Mesenchymal stem cell (in vitro differentiated cells and primary cell): Measurements from ENCODE around the gene UBASH3B.

Experiments used
- DNase-seq: peaks from one replicate; pipeline ENCODE4 v3.0.0-alpha.2; 2013
- H2AFZ ChIP-seq: one replicate; pipeline ENCODE4 v1.6.1; 2013; ENCODE audit warnings: low read depth, mild to moderate bottlenecking, control low read depth, inconsistent platforms, low read length, moderate library complexity
- H2AK5ac ChIP-seq: 2 replicates; pipeline ENCODE4 v1.6.1; 2013; ENCODE audit warnings: low read length, moderate library complexity, mild to moderate bottlenecking, inconsistent platforms; ENCODE audit not compliant: severe bottlenecking
- H2BK120ac ChIP-seq: one replicate; pipeline ENCODE4 v1.6.1; 2013; ENCODE audit warnings: low read depth, mild to moderate bottlenecking, inconsistent platforms, low read length, moderate library complexity
- H2BK12ac ChIP-seq, 2 experiments: one replicate each; pipeline ENCODE4 v1.6.1; 2013; ENCODE audit warnings: inconsistent platforms in 2 of 2, low read length in 2 of 2, mild to moderate bottlenecking in 2 of 2, moderate library complexity in 2 of 2, control low read depth in 1 of 2
- H2BK15ac ChIP-seq: one replicate; pipeline ENCODE4 v1.6.1; 2013; ENCODE audit warnings: mild to moderate bottlenecking, low read depth, inconsistent platforms; ENCODE audit not compliant: poor library complexity, severe bottlenecking
- H2BK5ac ChIP-seq: 2 replicates; pipeline ENCODE4 v1.6.1; 2013; ENCODE audit warnings: low read depth, mild to moderate bottlenecking, low read length, control low read depth, inconsistent platforms; ENCODE audit not compliant: poor library complexity, severe bottlenecking
- H3K14ac ChIP-seq, 2 experiments: one replicate each; pipeline ENCODE4 v1.6.1; 2013; ENCODE audit warnings: inconsistent platforms in 2 of 2, low read length in 2 of 2, control low read depth in 1 of 2, mild to moderate bottlenecking in 1 of 2, moderate library complexity in 1 of 2
- H3K18ac ChIP-seq, 2 experiments: one replicate each; pipeline ENCODE4 v1.6.1; 2013; ENCODE audit warnings: inconsistent platforms in 2 of 2, low read length in 2 of 2, control low read depth in 1 of 2, low read depth in 1 of 2, mild to moderate bottlenecking in 1 of 2
- H3K23ac ChIP-seq, 2 experiments: one replicate each; pipeline ENCODE4 v1.6.1; 2013; ENCODE audit warnings: inconsistent platforms in 2 of 2, low read length in 2 of 2, mild to moderate bottlenecking in 2 of 2, moderate library complexity in 2 of 2, control low read depth in 1 of 2
- H3K27ac ChIP-seq: 2 replicates; pipeline ENCODE4 v1.5.1; 2013; ENCODE audit warnings: mild to moderate bottlenecking, moderate library complexity, low read length, control low read depth, inconsistent platforms; ENCODE audit not compliant: poor library complexity, severe bottlenecking
- H3K27me3 ChIP-seq, 2 experiments: 2 replicates each; pipeline versions ENCODE4 v1.6.1 to v1.7.0; 2013; ENCODE audit warnings: low read length in 2 of 2, mild to moderate bottlenecking in 2 of 2, moderate library complexity in 2 of 2, control low read depth in 1 of 2, inconsistent platforms in 1 of 2; ENCODE audit not compliant: control insufficient read depth in 1 of 2, insufficient read depth in 1 of 2
- H3K36me3 ChIP-seq, 2 experiments: 2 replicates each; pipeline versions ENCODE4 v1.6.1 to v1.7.0; 2013; ENCODE audit warnings: low read length in 2 of 2, control low read depth in 1 of 2, inconsistent platforms in 1 of 2, low read depth in 1 of 2, mild to moderate bottlenecking in 1 of 2; ENCODE audit not compliant: insufficient read depth in 2 of 2, control insufficient read depth in 1 of 2
- H3K4ac ChIP-seq, 2 experiments: one replicate each; pipeline ENCODE4 v1.6.1; 2013; ENCODE audit warnings: inconsistent platforms in 2 of 2, low read length in 2 of 2, mild to moderate bottlenecking in 2 of 2, moderate library complexity in 2 of 2, control low read depth in 1 of 2, low read depth in 1 of 2
- H3K4me1 ChIP-seq: 2 replicates; pipeline ENCODE4 v1.6.1; 2013; ENCODE audit warnings: low read depth, low read length, control low read depth; ENCODE audit not compliant: control insufficient read depth, insufficient read depth
- H3K4me2 ChIP-seq: 2 replicates; pipeline ENCODE4 v1.6.1; 2013; ENCODE audit warnings: low read length, mild to moderate bottlenecking, inconsistent platforms; ENCODE audit not compliant: poor library complexity, severe bottlenecking
- H3K4me3 ChIP-seq, 2 experiments: 2 replicates each; pipeline versions ENCODE4 v1.5.1 to v1.7.0; 2013; ENCODE audit warnings: low read length in 2 of 2, mild to moderate bottlenecking in 2 of 2, control low read depth in 1 of 2, low read depth in 1 of 2; ENCODE audit not compliant: insufficient read depth in 1 of 2
- H3K79me1 ChIP-seq: replicated peaks from 2 replicates; pipeline ENCODE4 v1.6.1; 2013; ENCODE audit warnings: mild to moderate bottlenecking, control low read depth, low read length, inconsistent platforms; ENCODE audit not compliant: poor library complexity, severe bottlenecking
- H3K9ac ChIP-seq: 2 replicates; pipeline ENCODE4 v1.7.0; 2013; ENCODE audit warnings: mild to moderate bottlenecking, low read length, moderate library complexity
- H3K9me3 ChIP-seq: 2 replicates; pipeline ENCODE4 v1.7.0; 2013; ENCODE audit warnings: mild to moderate bottlenecking, low read length; ENCODE audit not compliant: control insufficient read depth
- H4K8ac ChIP-seq: one replicate; pipeline ENCODE4 v1.6.1; 2013; ENCODE audit warnings: inconsistent platforms, mild to moderate bottlenecking, low read length, moderate library complexity
- H4K91ac ChIP-seq: one replicate; pipeline ENCODE4 v1.6.1; 2013; ENCODE audit warnings: mild to moderate bottlenecking, low read length, inconsistent platforms
- WGBS: methylation state at CpG from one replicate; pipeline ENCODE4 v1.1.7; 2013; ENCODE audit warnings: mixed read lengths; 5-methylcytosine and 5-hydroxymethylcytosine counted together

The UBASH3B gene

GRCh38 chr11:122663764-122664163, 8.2 kb downstream of the UBASH3B start:
- Histone ChIP-seq H3K14ac (no peak overlapping the region), H3K4ac (peak overlapping the region in 1 of 2 experiments; percentile 24)

GRCh38 chr11:122664188-122664587, 8.7 kb downstream of the UBASH3B start:
- Histone ChIP-seq H3K9me3 (peaks cover 5% of the 10 kb centered on the region), H3K4me1 (peaks cover 34% of the 10 kb centered on the region), H3K27ac (peak overlapping the region; percentile 65), H2BK12ac (peak overlapping the region in 1 of 2 experiments; percentile 82), H3K36me3 (peaks cover 9 to 14% of the 10 kb centered on the region in 2 experiments), H3K79me1 (no peaks in the 10 kb centered on the region), H3K4ac (peak overlapping the region in 1 of 2 experiments; percentile 24), H3K4me3 (no peak overlapping the region), H3K9ac (no peak overlapping the region), H3K23ac (no peak overlapping the region), H3K4me2 (no peak overlapping the region), H4K8ac (peak overlapping the region; percentile 4), H3K27me3 (no peaks in the 10 kb centered on the region), H4K91ac (no peak overlapping the region), H2AFZ (no peak overlapping the region), H2BK120ac (no peak overlapping the region), H2BK15ac (no peak overlapping the region), H3K18ac (peak overlapping the region in 1 of 2 experiments; percentile 46), H3K14ac (no peak overlapping the region), H2AK5ac (peak overlapping the region; percentile 73), H2BK5ac (no peak overlapping the region)
- DNase-seq = peak; percentile 26
- WGBS = 100% methylated on average over 1 of the region's 1 CpG

More at GRCh38 chr11:122663764-122664163, 8.2 kb downstream of the UBASH3B start:
- Histone ChIP-seq H3K9ac (no peak overlapping the region), H3K9me3 (peaks cover under 1% of the 10 kb centered on the region), H4K8ac (peak overlapping the region; percentile 4), H2BK5ac (no peak overlapping the region), H2BK15ac (peak overlapping the region; percentile 26), H3K18ac (peak overlapping the region; percentile 23 to 34), H3K4me2 (no peak overlapping the region), H2AFZ (no peak overlapping the region), H2BK120ac (no peak overlapping the region), H3K4me3 (no peak overlapping the region), H3K4me1 (peaks cover 34% of the 10 kb centered on the region), H3K79me1 (no peaks in the 10 kb centered on the region), H2AK5ac (peak overlapping the region; percentile 51), H4K91ac (no peak overlapping the region), H3K36me3 (peaks cover 5 to 15% of the 10 kb centered on the region in 2 experiments), H3K27me3 (no peaks in the 10 kb centered on the region), H3K27ac (peak overlapping the region; percentile 65), H2BK12ac (peak overlapping the region in 1 of 2 experiments; percentile 82), H3K23ac (no peak overlapping the region)
- WGBS = 86% methylated on average over 4 of the region's 4 CpGs
- peak; percentile 34 for DNase-seq

DNA sequence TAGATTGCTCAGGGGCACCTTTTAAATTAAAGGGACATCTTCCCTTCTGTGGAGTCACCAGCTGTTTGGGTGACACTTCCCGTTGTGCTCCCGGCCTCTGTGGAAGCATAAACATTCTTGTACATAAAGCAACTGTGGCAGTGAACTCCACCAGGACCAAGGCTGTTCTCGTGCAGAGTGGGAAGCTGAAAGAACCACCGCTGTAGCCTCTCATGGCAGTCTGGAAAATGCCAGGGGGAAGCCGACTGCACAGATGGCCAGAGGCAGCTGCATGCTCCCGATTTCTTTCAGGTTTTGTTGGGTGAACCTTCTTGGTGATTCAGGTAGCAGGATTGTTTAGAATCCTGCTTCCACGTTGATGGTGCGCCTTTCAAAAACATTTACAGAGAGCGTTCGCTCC, 10.3 kb downstream of the UBASH3B start:
- H3K4me3 ChIP-seq = no peak overlapping the region
- peak overlapping the region; percentile 57 to 64 for H3K4ac ChIP-seq
- H2BK15ac ChIP-seq = peak overlapping the region; percentile 71
- H3K9me3 ChIP-seq = peaks cover 7% of the 10 kb centered on the region
- no peak overlapping the region for H4K91ac ChIP-seq
- H3K4me1 ChIP-seq = peaks cover 23% of the 10 kb centered on the region
- WGBS = 25% methylated on average over 10 of the region's 10 CpGs
- H2BK5ac ChIP-seq = no peak overlapping the region
- peak overlapping the region; percentile 45 for H4K8ac ChIP-seq
- peak overlapping the region; percentile 28 to 75 for H2BK12ac ChIP-seq
- H2BK120ac ChIP-seq = no peak overlapping the region
- DNase-seq = peak; percentile 81
- no peak overlapping the region for H3K9ac ChIP-seq
- H2AFZ ChIP-seq = no peak overlapping the region
- no peak overlapping the region for H2AK5ac ChIP-seq
- peak overlapping the region; percentile 79 for H3K27ac ChIP-seq
- H3K18ac ChIP-seq = peak overlapping the region; percentile 58 to 72
- H3K23ac ChIP-seq = no peak overlapping the region
- no peaks in the 10 kb centered on the region for H3K79me1 ChIP-seq
- no peak overlapping the region for H3K14ac ChIP-seq
- peaks cover 10 to 14% of the 10 kb centered on the region in 2 experiments for H3K36me3 ChIP-seq
- H3K4me2 ChIP-seq = peak overlapping the region; percentile 33
- no peaks in the 10 kb centered on the region for H3K27me3 ChIP-seq

- H3K36me3 ChIP-seq = peaks cover 10 to 16% of the 10 kb centered on the region in 2 experiments
- H3K27me3 ChIP-seq = no peaks in the 10 kb centered on the region
- H3K79me1 ChIP-seq = no peaks in the 10 kb centered on the region
- peak overlapping the region; percentile 30 for H3K27ac ChIP-seq
- no peak overlapping the region for H2BK5ac ChIP-seq
- DNase-seq = peak; percentile 34
- peak overlapping the region; percentile 56 for H4K8ac ChIP-seq
- peaks cover 23% of the 10 kb centered on the region for H3K4me1 ChIP-seq
- H3K9me3 ChIP-seq = peaks cover 7% of the 10 kb centered on the region
- no peak overlapping the region for H3K4me3 ChIP-seq
- H4K91ac ChIP-seq = no peak overlapping the region
- H2BK12ac ChIP-seq = no peak overlapping the region
- no peak overlapping the region for H2BK120ac ChIP-seq
- H2BK15ac ChIP-seq = no peak overlapping the region
- no peak overlapping the region for H3K23ac ChIP-seq
- H2AFZ ChIP-seq = no peak overlapping the region
- no peak overlapping the region for H3K14ac ChIP-seq
- H3K4ac ChIP-seq = peak overlapping the region in 1 of 2 experiments; percentile 54
- H3K4me2 ChIP-seq = no peak overlapping the region
- H3K18ac ChIP-seq = no peak overlapping the region
- no peak overlapping the region for H2AK5ac ChIP-seq
- no peak overlapping the region for H3K9ac ChIP-seq
Observed at GRCh38 chr11:122666743-122667142, 11.2 kb downstream of the UBASH3B start.
